Measurements from ENCODE around the gene GFOD1. TPM values are rescaled to one million over a fixed set of nuclear protein-coding genes. Genes with fewer than 3 reads are reported as not detected.

The GFOD1 gene
- polyA plus RNA-seq, 2 of the 4 experiments (the other 2 are of a cell fraction): 2.7 to 3.5 TPM

- Histone ChIP-seq H3K4me2 (no peak overlapping the region), H3K9me3 (no peaks in the 10 kb centered on the region), H3K4me1 (peaks cover 18% of the 10 kb centered on the region), H3K4me3 (no peak overlapping the region), H3K27ac (no peak overlapping the region)
- DNase-seq (ENCODE audit: low read depth in 1 of 2, low spot score in 1 of 2) (no peak), FAIRE-seq (no peak), ATAC-seq (no peak)
- 91% methylated on average over 6 of the region's 6 CpGs for WGBS (ENCODE audit: missing lambda C conversion rate)
- CTCF ChIA-PET: no interaction called here
- POLR2A ChIA-PET: no interaction called here
- no peak for TF ChIP-seq ELK1 (IDR thresholded peaks at IDR 0.05; ENCODE audit: low read depth, low read length)
- no peak for TF ChIP-seq ZSCAN20 (CRISPR knock-in tag; IDR thresholded peaks at IDR 0.05)
- TF ChIP-seq POLR2A (IDR thresholded peaks at IDR 0.05; ENCODE audit: low read length): no peak
- TF ChIP-seq SREBF2 (IDR thresholded peaks at IDR 0.05): no peak
- TF ChIP-seq HDAC2 (IDR thresholded peaks at IDR 0.05): no peak
- no peak for TF ChIP-seq ATOH8 (CRISPR knock-in tag; IDR thresholded peaks at IDR 0.05; ENCODE audit: low read depth)
- no peak for TF ChIP-seq KDM5A (IDR thresholded peaks at IDR 0.05)
- TF ChIP-seq ZC3H11A (IDR thresholded peaks at IDR 0.05): no peak
- TF ChIP-seq NR3C1 (IDR thresholded peaks at IDR 0.05): no peak
- TF ChIP-seq HEYL (CRISPR knock-in tag; IDR thresholded peaks at IDR 0.05): no peak
- TF ChIP-seq CHD2 (IDR thresholded peaks at IDR 0.05; ENCODE audit: low read length, partially characterized antibody): no peak
- no peak for TF ChIP-seq FOXS1 (CRISPR knock-in tag; IDR thresholded peaks at IDR 0.05)
- TF ChIP-seq, protein P1, sequence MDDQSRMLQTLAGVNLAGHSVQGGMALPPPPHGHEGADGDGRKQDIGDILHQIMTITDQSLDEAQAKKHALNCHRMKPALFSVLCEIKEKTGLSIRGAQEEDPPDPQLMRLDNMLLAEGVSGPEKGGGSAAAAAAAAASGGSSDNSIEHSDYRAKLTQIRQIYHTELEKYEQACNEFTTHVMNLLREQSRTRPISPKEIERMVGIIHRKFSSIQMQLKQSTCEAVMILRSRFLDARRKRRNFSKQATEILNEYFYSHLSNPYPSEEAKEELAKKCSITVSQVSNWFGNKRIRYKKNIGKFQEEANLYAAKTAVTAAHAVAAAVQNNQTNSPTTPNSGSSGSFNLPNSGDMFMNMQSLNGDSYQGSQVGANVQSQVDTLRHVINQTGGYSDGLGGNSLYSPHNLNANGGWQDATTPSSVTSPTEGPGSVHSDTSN (IDR thresholded peaks at IDR 0.05): no peak
- TF ChIP-seq GATA3 (IDR thresholded peaks at IDR 0.05; ENCODE audit: borderline replicate concordance): no peak
- TF ChIP-seq REST (IDR thresholded peaks at IDR 0.05): no peak
- TF ChIP-seq PHF8 (IDR thresholded peaks at IDR 0.05; ENCODE audit: borderline replicate concordance, low read depth): no peak
- no peak for TF ChIP-seq MYC (IDR thresholded peaks at IDR 0.05; ENCODE audit: borderline replicate concordance, low read length)
- TF ChIP-seq HMGXB4 (CRISPR knock-in tag; IDR thresholded peaks at IDR 0.05; ENCODE audit: borderline replicate concordance): no peak
- TF ChIP-seq ZFP36 (IDR thresholded peaks at IDR 0.05; ENCODE audit: borderline replicate concordance, partially characterized antibody): no peak
Observed at GRCh38 chr6:13450628-13451027, 36.8 kb downstream of the GFOD1 start.

Data from A549 (cell line).